IMR-90 (cell line): ENCODE results near the gene AHCTF1. TPM values are rescaled to one million over a fixed set of nuclear protein-coding genes. Genes with fewer than 3 reads are reported as not detected.
A peak's percentile ranks its signal among the peaks of the same experiment; 100 is the strongest.

ENCODE experiments used
- ATAC-seq: fragments of 200-7000 bp; cut with Tn5 transposase; 2 replicates; pipeline ENCODE4 v1.9.1; 2020; ENCODE audit warnings: low read depth, mild to moderate bottlenecking, moderate library complexity
- BruUV-seq: library from RNA; stranded (reverse); fragments of 400-500 nt; replicated peaks from 2 replicates; lab custom pipeline; 2021; lab: Mats Ljungman, UMichigan
- CTCF ChIA-PET: fragments of 300-600 bp; formaldehyde crosslinking; extraction: SDS; loops from one replicate; lab custom pipeline; 2021; ENCODE audit warnings: antibody characterized with exemption; lab: Yijun Ruan, JAX
- POLR2A ChIA-PET: fragments of 300-600 bp; sonication (Branson Sonifier 250); formaldehyde crosslinking; loops from one replicate; lab custom pipeline; 2022; ENCODE audit warnings: antibody characterized with exemption; ENCODE audit not compliant: unreplicated experiment; lab: Charles Lee
- DNase-seq: peaks from one replicate; pipeline ENCODE4 v3.0.0; 2013
- H2AFZ ChIP-seq: replicated peaks from 2 replicates; pipeline ENCODE3; 2013; ENCODE audit warnings: low read length, mild to moderate bottlenecking; ENCODE audit not compliant: poor library complexity
- H2AK5ac ChIP-seq: 2 replicates; pipeline ENCODE4 v1.6.1; 2013; ENCODE audit warnings: low read depth, low read length, inconsistent platforms
- H2AK9ac ChIP-seq: replicated peaks from 2 replicates; pipeline ENCODE3; 2013; ENCODE audit warnings: mild to moderate bottlenecking, low read depth, low read length, moderate library complexity; ENCODE audit not compliant: poor library complexity
- H2BK120ac ChIP-seq: 2 replicates; pipeline ENCODE4 v1.6.1; 2013; ENCODE audit warnings: low read depth, low read length, inconsistent platforms
- H2BK15ac ChIP-seq: 3 replicates; pipeline ENCODE4 v1.6.1; 2013; ENCODE audit warnings: low read depth, low read length, inconsistent platforms
- H2BK20ac ChIP-seq: 2 replicates; pipeline ENCODE4 v1.6.1; 2013; ENCODE audit warnings: low read depth, mild to moderate bottlenecking, inconsistent platforms, low read length, moderate library complexity
- H2BK5ac ChIP-seq: 2 replicates; pipeline ENCODE4 v1.6.1; 2013; ENCODE audit warnings: mild to moderate bottlenecking, low read depth, low read length, inconsistent platforms; ENCODE audit not compliant: poor library complexity, severe bottlenecking
- H3K14ac ChIP-seq: replicated peaks from 2 replicates; pipeline ENCODE4 v1.6.1; 2013; ENCODE audit warnings: low read depth, low read length, inconsistent platforms
- H3K18ac ChIP-seq: 2 replicates; pipeline ENCODE4 v1.6.1; 2013; ENCODE audit warnings: low read depth, low read length, control low read depth
- H3K23ac ChIP-seq: 2 replicates; pipeline ENCODE4 v1.6.1; 2013; ENCODE audit warnings: low read depth, low read length, inconsistent platforms
- H3K27ac ChIP-seq: 2 replicates; pipeline ENCODE4 v1.5.1; 2013; ENCODE audit warnings: mild to moderate bottlenecking, control low read depth, low read length; ENCODE audit not compliant: insufficient read depth
- H3K27me3 ChIP-seq: 2 replicates; pipeline ENCODE4 v1.6.1; 2013; ENCODE audit warnings: low read length; ENCODE audit not compliant: control insufficient read depth, insufficient read depth
- H3K36me3 ChIP-seq: 2 replicates; pipeline ENCODE4 v1.6.1; 2013; ENCODE audit warnings: low read length, mixed read lengths; ENCODE audit not compliant: control insufficient read depth, insufficient read depth
- H3K4ac ChIP-seq: 2 replicates; pipeline ENCODE4 v1.6.1; 2013; ENCODE audit warnings: low read depth, low read length, inconsistent platforms
- H3K4me1 ChIP-seq: 2 replicates; pipeline ENCODE4 v1.6.1; 2013; ENCODE audit warnings: low read length, mixed read lengths; ENCODE audit not compliant: control insufficient read depth, insufficient read depth
- H3K4me2 ChIP-seq: 2 replicates; pipeline ENCODE4 v1.6.1; 2013; ENCODE audit warnings: low read depth, mild to moderate bottlenecking, control low read depth, low read length, moderate library complexity
- H3K4me3 ChIP-seq: 2 replicates; pipeline ENCODE4 v1.5.1; 2013; ENCODE audit warnings: low read depth, mild to moderate bottlenecking, control low read depth, low read length, moderate library complexity; ENCODE audit not compliant: insufficient read depth
- H3K56ac ChIP-seq: 2 replicates; pipeline ENCODE4 v1.6.1; 2013; ENCODE audit warnings: low read length, inconsistent platforms; ENCODE audit not compliant: insufficient read depth; ENCODE audit errors: extremely low read depth
- H3K79me1 ChIP-seq, 2 experiments: 2 replicates each; pipeline ENCODE4 v1.6.1; 2013; ENCODE audit warnings: low read length in 2 of 2, inconsistent platforms in 1 of 2, low read depth in 1 of 2
- H3K9ac ChIP-seq: 2 replicates; pipeline ENCODE4 v1.6.1; 2013; ENCODE audit warnings: low read depth, low read length, control low read depth
- H3K9me1 ChIP-seq: 2 replicates; pipeline ENCODE4 v1.6.1; 2013; ENCODE audit warnings: low read length, inconsistent platforms; ENCODE audit not compliant: insufficient read depth
- H3K9me3 ChIP-seq: 2 replicates; pipeline ENCODE4 v1.6.1; 2013; ENCODE audit warnings: low read length; ENCODE audit not compliant: control insufficient read depth, insufficient read depth
- H4K20me1 ChIP-seq: 2 replicates; pipeline ENCODE4 v1.6.1; 2013; ENCODE audit warnings: low read length, inconsistent platforms; ENCODE audit not compliant: insufficient read depth
- H4K5ac ChIP-seq: 2 replicates; pipeline ENCODE4 v1.6.1; 2013; ENCODE audit warnings: mild to moderate bottlenecking, low read depth, low read length, control low read depth
- H4K8ac ChIP-seq, 2 experiments: 2 replicates each; pipeline ENCODE4 v1.6.1; 2013; ENCODE audit warnings: low read depth in 2 of 2, low read length in 2 of 2, control low read depth in 1 of 2, inconsistent platforms in 1 of 2
- H4K91ac ChIP-seq: 2 replicates; pipeline ENCODE4 v1.6.1; 2013; ENCODE audit warnings: low read depth, low read length, inconsistent platforms; ENCODE audit not compliant: insufficient read depth
- BHLHE40 ChIP-seq: fragments of 150-350 bp; IDR thresholded peaks from 2 replicates; pipeline ENCODE4 v1.6.1; 2016; ENCODE audit warnings: mild to moderate bottlenecking, low read depth, low read length
- MXI1 ChIP-seq: IDR thresholded peaks from 2 replicates; pipeline ENCODE4 v1.6.1; 2012; ENCODE audit warnings: low read depth, mild to moderate bottlenecking, low read length, moderate library complexity, borderline replicate concordance
- WGBS, 2 experiments: methylation state at CpG; one replicate each; pipeline versions ENCODE4 v1.1.5 to v1.1.7; 2013; ENCODE audit warnings: missing lambda C conversion rate in 2 of 2; ENCODE audit not compliant: insufficient read length in 1 of 2; ENCODE audit errors: extremely low coverage in 2 of 2; 5-methylcytosine and 5-hydroxymethylcytosine counted together
- dilution Hi-C: fragments of 300-500 bp; cut with HindIII; formaldehyde crosslinking; loops from one replicate; pipeline ENCODE4 v1.14.3; 2018; ENCODE audit warnings: low sequenced_read_pairs; ENCODE audit not compliant: unreplicated experiment
- in situ Hi-C: fragments of 300-500 bp; cut with MboI; formaldehyde crosslinking; loops from 3 replicates; pipeline ENCODE4 v1.14.3; 2019; ENCODE audit warnings: low sequenced_read_pairs, inconsistent platforms, mixed read lengths
- intact Hi-C: fragments of 100-400 bp; cut with micrococcal nuclease; formaldehyde crosslinking; loops from 2 replicates; pipeline ENCODE4 v1.10.0; 2022
- polyA plus RNA-seq, 3 experiments: library from polyadenylated mRNA; depleted of rRNA; stranded (reverse); fragments of >200 nt; gene quantifications; 2 replicates each; pipeline ENCODE4 v1.2.3, GENCODE V29; 2012; ENCODE audit warnings: low replicate concordance in 1 of 3
- total RNA-seq: library from RNA; depleted of rRNA; stranded (reverse); fragments of >200 nt; gene quantifications from 2 replicates; pipeline ENCODE4 v1.2.3, GENCODE V29; 2012

AHCTF1 gene
- total and polyA plus RNA-seq, 2 of the 4 experiments (the other 2 are of a cell fraction), result 8.9 to 29.0 TPM

DNA sequence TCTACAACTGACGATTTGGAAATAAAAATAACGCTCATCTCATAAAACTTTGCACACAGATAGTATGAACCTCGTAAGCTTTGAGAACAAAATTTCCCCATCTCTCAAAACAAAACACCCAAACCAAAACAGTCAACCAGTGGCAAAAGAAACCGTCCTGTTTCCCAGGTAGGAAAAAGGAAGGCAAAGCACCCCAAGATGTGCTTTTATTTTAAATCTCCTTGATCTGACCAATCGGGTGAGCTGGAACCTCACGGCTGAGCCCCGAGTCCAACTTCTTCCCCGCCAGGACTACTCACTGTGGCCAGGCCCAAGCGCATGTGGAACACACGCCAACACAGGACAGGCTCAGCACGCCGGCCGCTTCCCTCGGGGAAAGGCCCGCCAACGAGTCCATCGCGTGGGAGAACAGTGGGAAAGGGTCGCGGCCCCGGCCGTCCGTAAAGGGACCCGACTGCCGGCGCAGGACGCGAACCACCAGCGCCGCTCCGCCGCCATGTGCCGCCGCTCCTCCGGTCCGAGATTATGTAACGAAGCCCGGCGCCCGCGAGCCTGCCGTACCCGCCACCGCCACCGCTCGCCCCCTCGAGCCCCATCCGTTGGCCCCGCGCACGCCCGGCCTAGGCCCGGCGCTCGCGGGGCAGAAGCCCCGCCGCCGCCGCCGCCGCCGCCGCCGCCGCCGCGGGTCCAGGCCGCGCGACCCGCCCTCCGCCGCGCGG is 759 bp downstream of the AHCTF1 start:
- BruUV-seq, result no TSS peak
- no peaks in the 10 kb centered on the region for H3K9me1 ChIP-seq
- no peak overlapping the region for H3K18ac ChIP-seq
- peak overlapping the region; percentile 18 for H2BK5ac ChIP-seq
- H3K27me3 ChIP-seq, result no peaks in the 10 kb centered on the region
- no peak overlapping the region for H4K5ac ChIP-seq
- DNase-seq (peak; percentile 58), ATAC-seq (peak; percentile 30)
- H3K23ac ChIP-seq, result peak overlapping the region; percentile 58; the same call in 1 of the 2 replicates
- CTCF ChIA-PET, result interaction anchor here (0.6 kb wide), 2 partner anchors 26 to 1237 kb away, joined by 3 read pairs; no protein-coding TSS in a partner anchor
- POLR2A ChIA-PET, result no interaction called here
- H2AK5ac ChIP-seq, result no peak overlapping the region
- H4K8ac ChIP-seq, result no peak overlapping the region; a peak in 2 of 4 replicates
- WGBS, 2 experiments, result 0% methylated on average over 16 of the region's 76 CpGs; no CpG with 5 or more reads in 1 of the 2 experiments
- no peak overlapping the region for H2BK15ac ChIP-seq
- H3K4me3 ChIP-seq, result peak overlapping the region; percentile 76
- peak overlapping the region; percentile 91 for H2AFZ ChIP-seq
- TF ChIP-seq MXI1, result peak; percentile 94
- no peak for TF ChIP-seq BHLHE40
- no peaks in the 10 kb centered on the region for H3K4me1 ChIP-seq
- no peaks in the 10 kb centered on the region for H3K9me3 ChIP-seq
- peak overlapping the region; percentile 90 for H3K4me2 ChIP-seq
- H3K4ac ChIP-seq, result peak overlapping the region; percentile 28; the same call in 1 of the 2 replicates
- intact Hi-C loops, result no loop called here
- no peak overlapping the region for H2BK20ac ChIP-seq
- 0 out of 2 replicates have a peak overlapping the region, but pooled peaks have one; percentile 60 for H3K14ac ChIP-seq
- no peak overlapping the region for H2BK120ac ChIP-seq
- peak overlapping the region; percentile 63 for H3K27ac ChIP-seq
- H3K9ac ChIP-seq, result peak overlapping the region; percentile 62
- H3K79me1 ChIP-seq, result no peaks in the 10 kb centered on the region; a peak in 3 of 4 replicates
- peak overlapping the region; percentile 39; the same call in 1 of the 2 replicates for H3K56ac ChIP-seq
- no peak overlapping the region for H4K91ac ChIP-seq
- peaks cover 28% of the 10 kb centered on the region for H4K20me1 ChIP-seq
- in situ Hi-C loops, result no loop called here
- H3K36me3 ChIP-seq, result peaks cover 3% of the 10 kb centered on the region; the same call in 1 of the 2 replicates
- dilution Hi-C loops, result no loop called here
- peak overlapping the region; percentile 60 for H2AK9ac ChIP-seq
